ENCODE data around the gene PSRC1.

GRCh38 chr1:109315288-109315687, 32.3 kb upstream of the PSRC1 start:
- no peak for TF ChIP-seq EZH2 (IDR thresholded peaks at IDR 0.05; ENCODE audit: insufficient read depth, poor library complexity, severe bottlenecking)
- no peak for TF ChIP-seq EZH2phosphoT487 (IDR thresholded peaks at IDR 0.05; ENCODE audit: insufficient read depth, low read depth)
